Activated T-helper 1 cell treated with anti-CD3 and anti-CD28 coated beads, Interleukin-12 subunit alpha, Interleukin-12 subunit beta, Interleukin-2, Interleukin-4 antibody, amounts not matched to agents 30 ng/mL and 10 ng/mL and 1 ng/mL, durations not matched to agents 14 hours and 24 hours and 36 hours (primary cell): ENCODE measurements around the gene PEX26. TPM values are rescaled to one million over a fixed set of nuclear protein-coding genes. Genes with fewer than 3 reads are reported as not detected.
A peak's percentile ranks its signal among the peaks of the same experiment; 100 is the strongest.
"Not testable (repeated sequence)": the region's sequence is repeated elsewhere in the genome, so short reads cannot be mapped to it uniquely, and the experiment has no call there.

ENCODE experiments used
- DNase-seq: peaks from one replicate; pipeline ENCODE4 v3.0.0; 2021; ENCODE audit warnings: low spot score
- H3K27ac Mint-ChIP-seq: one replicate; pipeline ENCODE4 v1.8.0; 2021; ENCODE audit warnings: mild to moderate bottlenecking, mixed read lengths
- H3K27me3 Mint-ChIP-seq: one replicate; pipeline ENCODE4 v1.8.0; 2022; ENCODE audit warnings: mild to moderate bottlenecking, moderate library complexity, mixed read lengths; ENCODE audit not compliant: insufficient read depth
- H3K36me3 Mint-ChIP-seq: one replicate; pipeline ENCODE4 v1.8.0; 2021; ENCODE audit warnings: low read depth, mixed read lengths
- H3K4me1 Mint-ChIP-seq: one replicate; pipeline ENCODE4 v1.8.0; 2021; ENCODE audit warnings: low read depth, mixed read lengths
- H3K4me3 Mint-ChIP-seq: one replicate; pipeline ENCODE4 v1.8.0; 2021; ENCODE audit warnings: mild to moderate bottlenecking, moderate library complexity, mixed read lengths
- H3K9me3 Mint-ChIP-seq: one replicate; pipeline ENCODE4 v1.8.0; 2021; ENCODE audit warnings: mixed read lengths
- intact Hi-C: fragments of 100-400 bp; cut with micrococcal nuclease; formaldehyde crosslinking; loops from one replicate; pipeline ENCODE4 v1.15.1; 2024
- total RNA-seq: library from RNA; stranded (reverse); gene quantifications from 2 replicates; pipeline ENCODE4 v1.2.3, GENCODE V29; 2022

The PEX26 gene
- total RNA-seq, 1 donor from 2014 or later, result 50.0 TPM

GRCh38 chr22:18100781-18101180, 23.0 kb downstream of the PEX26 start:
- Mint-ChIP-seq H3K4me3 (no peak overlapping the region), H3K27ac (no peak overlapping the region), H3K27me3 (no peaks in the 10 kb centered on the region), H3K4me1 (peaks cover 38% of the 10 kb centered on the region), H3K36me3 (peaks cover 37% of the 10 kb centered on the region), H3K9me3 (peaks cover 31% of the 10 kb centered on the region)
- DNase-seq, result no peak
- intact Hi-C loops, result no loop called here

GRCh38 chr22:18101536-18101935, 23.7 kb downstream of the PEX26 start:
- Mint-ChIP-seq H3K9me3 (peaks cover 37% of the 10 kb centered on the region), H3K27me3 (no peaks in the 10 kb centered on the region), H3K27ac (peak overlapping the region; percentile 3), H3K4me3 (no peak overlapping the region), H3K4me1 (peaks cover 33% of the 10 kb centered on the region), H3K36me3 (peaks cover 36% of the 10 kb centered on the region)
- no peak for DNase-seq
- intact Hi-C loops, result no loop called here

- Mint-ChIP-seq H3K36me3 (peaks cover 32% of the 10 kb centered on the region), H3K9me3 (peaks cover 45% of the 10 kb centered on the region), H3K4me3 (no peak overlapping the region), H3K27me3 (peaks cover 6% of the 10 kb centered on the region), H3K27ac (peak overlapping the region; percentile 65), H3K4me1 (peaks cover 27% of the 10 kb centered on the region)
- intact Hi-C loops, result loop anchor here (1.0 to 2.0 kb wide), 3 partner anchors 7 to 47 kb away; partner anchors contain the start of genes PEX26 and USP18
- DNase-seq, result no peak
These were observed 25.9 kb downstream of the PEX26 start for GRCh38 chr22:18103527-18104269.

- H3K9me3 Mint-ChIP-seq, result peaks cover 45% of the 10 kb centered on the region
- H3K36me3 Mint-ChIP-seq, result peaks cover 30% of the 10 kb centered on the region
- no peak for DNase-seq
- peaks cover 15% of the 10 kb centered on the region for H3K27me3 Mint-ChIP-seq
- no peak overlapping the region for H3K4me3 Mint-ChIP-seq
- H3K27ac Mint-ChIP-seq, result peak overlapping the region; percentile 56
- intact Hi-C loops, result loop anchor here (1.0 to 2.0 kb wide), 2 partner anchors 8 to 46 kb away; partner anchors contain the start of gene USP18
- H3K4me1 Mint-ChIP-seq, result peaks cover 30% of the 10 kb centered on the region
These were observed 26.8 kb downstream of the PEX26 start for GRCh38 chr22:18104566-18104965.

GRCh38 chr22:18105981-18106380, 28.2 kb downstream of the PEX26 start:
- Mint-ChIP-seq H3K27ac (peak overlapping the region; percentile 29), H3K36me3 (peaks cover 27% of the 10 kb centered on the region), H3K27me3 (peaks cover 26% of the 10 kb centered on the region), H3K9me3 (peaks cover 45% of the 10 kb centered on the region), H3K4me1 (peaks cover 36% of the 10 kb centered on the region)
- not testable (repeated sequence) for DNase-seq, H3K4me3 Mint-ChIP-seq
- intact Hi-C loops, result loop anchor here (2.0 kb wide), 1 partner anchor 45 kb away; the partner anchor contains the start of gene USP18

GRCh38 chr22:18106550-18107341, 29.0 kb downstream of the PEX26 start:
- Mint-ChIP-seq H3K9me3 (peaks cover 43% of the 10 kb centered on the region), H3K4me1 (peaks cover 31% of the 10 kb centered on the region), H3K36me3 (peaks cover 24% of the 10 kb centered on the region), H3K27ac (peak overlapping the region; percentile 21), H3K27me3 (peaks cover 31% of the 10 kb centered on the region)
- intact Hi-C loops, DNase-seq, H3K4me3 Mint-ChIP-seq: not testable (repeated sequence)

- Mint-ChIP-seq H3K27ac (no peak overlapping the region), H3K4me1 (peaks cover 26% of the 10 kb centered on the region), H3K36me3 (peaks cover 19% of the 10 kb centered on the region), H3K27me3 (peaks cover 42% of the 10 kb centered on the region), H3K9me3 (peaks cover 37% of the 10 kb centered on the region), H3K4me3 (no peak overlapping the region)
- no peak for DNase-seq
- intact Hi-C loops, result no loop called here
These were observed 30.4 kb downstream of the PEX26 start for GRCh38 chr22:18108187-18108586.

- Mint-ChIP-seq H3K27ac (peak overlapping the region; percentile 41), H3K4me3 (peak overlapping the region; percentile 71), H3K9me3 (peaks cover 26% of the 10 kb centered on the region)
These were observed 31.8 kb downstream of the PEX26 start for GRCh38 chr22:18109410-18110193.

GRCh38 chr22:18110194-18110953, 32.6 kb downstream of the PEX26 start, which contains the start of gene TUBA8:
Gene TUBA8, plus strand, starts transcription at chr22:18110809. Its CDS starts 57 bp downstream, at chr22:18110866.
- Mint-ChIP-seq H3K36me3 (peaks cover 8% of the 10 kb centered on the region), H3K27me3 (peaks cover 42% of the 10 kb centered on the region), H3K4me3 (peak within 1 kb of the TSS; percentile 71), H3K27ac (peak within 1 kb of the TSS; percentile 41), H3K9me3 (peaks cover 18% of the 10 kb centered on the region), H3K4me1 (peaks cover 19% of the 10 kb centered on the region)
- intact Hi-C loops, result no loop called here
- no peak for DNase-seq

More at GRCh38 chr22:18109410-18110193, 31.8 kb downstream of the PEX26 start:
- peaks cover 42% of the 10 kb centered on the region for H3K27me3 Mint-ChIP-seq
- peaks cover 12% of the 10 kb centered on the region for H3K36me3 Mint-ChIP-seq
- intact Hi-C loops, result no loop called here
- peaks cover 24% of the 10 kb centered on the region for H3K4me1 Mint-ChIP-seq
- no peak for DNase-seq

- Mint-ChIP-seq H3K4me1 (peaks cover 19% of the 10 kb centered on the region), H3K27ac (no peak overlapping the region), H3K4me3 (peak overlapping the region; percentile 57), H3K36me3 (peaks cover 2% of the 10 kb centered on the region), H3K27me3 (peaks cover 42% of the 10 kb centered on the region), H3K9me3 (peaks cover 11% of the 10 kb centered on the region)
- no peak for DNase-seq
- intact Hi-C loops, result no loop called here
These were observed 33.4 kb downstream of the PEX26 start for GRCh38 chr22:18110954-18111758.

GRCh38 chr22:18111759-18112330, 34.1 kb downstream of the PEX26 start:
- no peak overlapping the region for H3K27ac Mint-ChIP-seq
- intact Hi-C loops, result no loop called here
- peaks cover 2% of the 10 kb centered on the region for H3K36me3 Mint-ChIP-seq
- H3K27me3 Mint-ChIP-seq, result peaks cover 42% of the 10 kb centered on the region
- no peak for DNase-seq
- no peak overlapping the region for H3K4me3 Mint-ChIP-seq
- peaks cover 5% of the 10 kb centered on the region for H3K9me3 Mint-ChIP-seq
- H3K4me1 Mint-ChIP-seq, result peaks cover 19% of the 10 kb centered on the region
